H1 (cell line): ENCODE data around the gene SBK1. TPM values are rescaled to one million over a fixed set of nuclear protein-coding genes. Genes with fewer than 3 reads are reported as not detected.

Experiments used
- CHD7 ChIP-seq: fragments of 300-600 bp; sonication (generic); IDR thresholded peaks from 2 replicates; pipeline ENCODE4 v1.7.1; 2012; ENCODE audit warnings: low read length, moderate library complexity, mild to moderate bottlenecking, inconsistent platforms; ENCODE audit not compliant: insufficient replicate concordance
- CREB1 ChIP-seq: IDR thresholded peaks from 2 replicates; pipeline ENCODE4 v1.6.1; 2012; ENCODE audit warnings: inconsistent platforms
- CTCF ChIP-seq, 3 experiments: IDR thresholded peaks; 1 replicate in 2 of 3; 2 replicates in 1 of 3; pipeline versions ENCODE4 v1.5.1 to v1.6.1; 2011; ENCODE audit warnings: low read length in 3 of 3, mild to moderate bottlenecking in 3 of 3, inconsistent platforms in 2 of 3, low read depth in 1 of 3, moderate library complexity in 1 of 3; ENCODE audit not compliant: insufficient read depth in 1 of 3; ENCODE audit errors: control extremely low read depth in 1 of 3
- POLR2A ChIP-seq, 2 experiments: IDR thresholded peaks; 1 replicate in 1 of 2; 2 replicates in 1 of 2; pipeline ENCODE4 v1.6.1; 2011; ENCODE audit warnings: low read depth in 2 of 2, low read length in 2 of 2, mild to moderate bottlenecking in 2 of 2; ENCODE audit errors: control extremely low read depth in 1 of 2
- polyA plus RNA-seq, 7 experiments: library from polyadenylated mRNA; depleted of rRNA in 3 of 7; stranded (reverse) in 5 of 7; unstranded in 2 of 7; fragments of >200 nt in 5 of 7; fragments of 200-250 nt in 2 of 7; gene quantifications; 1 replicate in 5 of 7; 2 replicates in 1 of 7; 4 replicates in 1 of 7; pipeline versions ENCODE4 v1.2.1 to v1.2.3, GENCODE V29; 2011 to 2013; ENCODE audit warnings: missing spikeins in 2 of 7, mixed read lengths in 2 of 7
- total RNA-seq: library from RNA; stranded (reverse); fragmentation: NEBNext Ultra II Directional; extraction: Animal tissue kit (Norgen Biotek cat#: 25700); gene quantifications from 2 replicates; pipeline ENCODE4 v1.2.1, GENCODE V29; 2021

The SBK1 gene
- total and polyA plus RNA-seq, 2 of the 8 experiments (the other 6 are each of a cell fraction or from before 2014, with no cell fraction given) = 18.2 to 73.9 TPM

- TF ChIP-seq CTCF (IDR thresholded peaks at IDR 0.05; ENCODE audit: control extremely low read depth in 1 of 3, insufficient read depth in 1 of 3, low read depth in 1 of 3, low read length in 3 of 3) (no peak), CREB1 (no peak), POLR2A (IDR thresholded peaks at IDR 0.05; ENCODE audit: control extremely low read depth in 1 of 2, low read depth in 2 of 2, low read length in 2 of 2) (no peak), CHD7 (no peak)
- TF ChIP-seq, all 59 proteins: peak for 0
Observed at GRCh38 chr16:28310796-28311195, 18.5 kb downstream of the SBK1 start (continued).
